ENCODE data around the gene AUTS2. TPM values are rescaled to one million over a fixed set of nuclear protein-coding genes. Genes with fewer than 3 reads are reported as not detected.
A peak's percentile ranks its signal among the peaks of the same experiment; 100 is the strongest.

Gene AUTS2
- polyA plus RNA-seq, 1 experiment: 0.54 TPM

DNA sequence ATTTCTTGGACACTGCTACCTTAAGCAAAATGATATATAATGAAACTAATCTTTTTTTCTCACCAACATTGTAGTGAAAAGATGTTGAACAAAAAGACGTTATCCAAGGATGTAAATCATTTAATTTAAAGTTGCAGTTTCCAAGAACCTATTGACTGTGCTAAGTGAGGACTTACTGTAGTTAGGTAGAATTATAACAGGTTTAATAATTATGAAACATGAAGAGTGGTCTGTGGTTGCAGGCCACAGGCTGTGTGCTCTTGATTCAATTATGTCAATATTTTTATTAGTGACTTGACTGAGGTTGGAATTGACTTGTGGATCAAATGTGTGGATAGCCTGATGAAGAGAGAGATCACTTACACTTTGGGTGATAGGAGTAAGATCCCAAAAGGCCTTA is 478.1 kb downstream of the AUTS2 start:
- Histone ChIP-seq H3K36me3 (ENCODE audit: control insufficient read depth, insufficient read depth, low read length) (no peaks in the 10 kb centered on the region), H3K4me3 (ENCODE audit: low read depth, low read length) (no peak overlapping the region), H3K27me3 (ENCODE audit: control insufficient read depth, insufficient read depth, low read length) (no peaks in the 10 kb centered on the region)
- DNase-seq (ENCODE audit: low read depth): no peak
- ChIA-PET CTCF (no interaction called here), POLR2A (no interaction called here)
- TF ChIP-seq, protein P1, sequence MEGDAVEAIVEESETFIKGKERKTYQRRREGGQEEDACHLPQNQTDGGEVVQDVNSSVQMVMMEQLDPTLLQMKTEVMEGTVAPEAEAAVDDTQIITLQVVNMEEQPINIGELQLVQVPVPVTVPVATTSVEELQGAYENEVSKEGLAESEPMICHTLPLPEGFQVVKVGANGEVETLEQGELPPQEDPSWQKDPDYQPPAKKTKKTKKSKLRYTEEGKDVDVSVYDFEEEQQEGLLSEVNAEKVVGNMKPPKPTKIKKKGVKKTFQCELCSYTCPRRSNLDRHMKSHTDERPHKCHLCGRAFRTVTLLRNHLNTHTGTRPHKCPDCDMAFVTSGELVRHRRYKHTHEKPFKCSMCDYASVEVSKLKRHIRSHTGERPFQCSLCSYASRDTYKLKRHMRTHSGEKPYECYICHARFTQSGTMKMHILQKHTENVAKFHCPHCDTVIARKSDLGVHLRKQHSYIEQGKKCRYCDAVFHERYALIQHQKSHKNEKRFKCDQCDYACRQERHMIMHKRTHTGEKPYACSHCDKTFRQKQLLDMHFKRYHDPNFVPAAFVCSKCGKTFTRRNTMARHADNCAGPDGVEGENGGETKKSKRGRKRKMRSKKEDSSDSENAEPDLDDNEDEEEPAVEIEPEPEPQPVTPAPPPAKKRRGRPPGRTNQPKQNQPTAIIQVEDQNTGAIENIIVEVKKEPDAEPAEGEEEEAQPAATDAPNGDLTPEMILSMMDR (IDR thresholded peaks at IDR 0.05; ENCODE audit: insufficient read depth, low read depth, low read length): no peak

DNA sequence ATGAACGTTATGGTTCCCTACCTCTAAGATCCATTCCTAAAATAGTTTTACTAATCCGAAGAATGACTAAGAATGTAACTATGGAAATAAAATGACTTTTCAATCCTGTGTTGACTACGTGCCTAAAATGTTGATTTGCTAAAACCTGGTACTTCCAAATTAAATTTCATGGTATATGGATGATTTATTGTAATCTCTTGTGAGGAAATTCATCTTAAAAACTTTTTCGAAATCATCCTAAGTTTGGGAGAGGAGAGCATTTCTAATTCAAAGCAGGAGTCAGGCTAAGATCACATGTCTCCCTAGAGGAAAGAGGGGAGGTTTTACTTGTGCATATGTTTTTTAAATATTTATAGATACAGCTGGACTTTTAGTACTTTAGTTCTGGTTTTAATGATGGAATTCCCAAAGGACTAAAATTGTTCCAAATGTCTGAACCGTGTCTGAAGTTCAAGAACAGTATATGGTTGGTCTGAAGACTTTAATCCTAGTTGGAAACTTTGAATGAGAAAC is 483.9 kb downstream of the AUTS2 start:
- no peaks in the 10 kb centered on the region for H3K36me3 ChIP-seq (ENCODE audit: control insufficient read depth, insufficient read depth, low read length)
- H3K27me3 ChIP-seq (ENCODE audit: control insufficient read depth, insufficient read depth, low read length): no peaks in the 10 kb centered on the region
- H3K4me3 ChIP-seq (ENCODE audit: low read depth, low read length): no peak overlapping the region
- no peak for DNase-seq (ENCODE audit: low read depth)
- ChIA-PET CTCF (no interaction called here), POLR2A (no interaction called here)
- TF ChIP-seq, protein P1 (IDR thresholded peaks at IDR 0.05; ENCODE audit: insufficient read depth, low read depth, low read length): no peak

DNA sequence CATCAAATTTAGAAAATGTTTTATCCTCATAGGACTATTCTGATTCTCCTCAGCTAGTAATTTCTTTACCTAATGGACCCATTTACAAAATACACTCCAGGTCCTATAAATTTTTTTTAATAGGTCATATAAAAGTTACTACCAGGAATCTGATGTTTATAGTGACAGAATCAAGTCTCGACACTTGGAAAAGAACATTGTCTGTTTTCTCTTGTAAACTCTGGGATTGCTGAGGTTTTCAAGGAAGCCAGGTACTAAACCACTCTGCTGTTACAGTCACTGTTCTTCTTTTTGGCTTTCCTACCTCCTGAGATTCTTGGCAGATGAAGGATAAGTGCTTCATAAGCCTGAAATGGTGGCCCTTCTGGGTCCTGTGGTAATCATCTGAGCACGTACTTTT is 493.1 kb downstream of the AUTS2 start:
- ChIA-PET POLR2A (no interaction called here), CTCF (no interaction called here)
- Histone ChIP-seq H3K4me3 (ENCODE audit: low read depth, low read length) (no peak overlapping the region), H3K36me3 (ENCODE audit: control insufficient read depth, insufficient read depth, low read length) (no peaks in the 10 kb centered on the region), H3K27me3 (ENCODE audit: control insufficient read depth, insufficient read depth, low read length) (no peaks in the 10 kb centered on the region)
- DNase-seq (ENCODE audit: low read depth): no peak
- TF ChIP-seq, protein P1 (IDR thresholded peaks at IDR 0.05; ENCODE audit: insufficient read depth, low read depth, low read length): no peak

DNA sequence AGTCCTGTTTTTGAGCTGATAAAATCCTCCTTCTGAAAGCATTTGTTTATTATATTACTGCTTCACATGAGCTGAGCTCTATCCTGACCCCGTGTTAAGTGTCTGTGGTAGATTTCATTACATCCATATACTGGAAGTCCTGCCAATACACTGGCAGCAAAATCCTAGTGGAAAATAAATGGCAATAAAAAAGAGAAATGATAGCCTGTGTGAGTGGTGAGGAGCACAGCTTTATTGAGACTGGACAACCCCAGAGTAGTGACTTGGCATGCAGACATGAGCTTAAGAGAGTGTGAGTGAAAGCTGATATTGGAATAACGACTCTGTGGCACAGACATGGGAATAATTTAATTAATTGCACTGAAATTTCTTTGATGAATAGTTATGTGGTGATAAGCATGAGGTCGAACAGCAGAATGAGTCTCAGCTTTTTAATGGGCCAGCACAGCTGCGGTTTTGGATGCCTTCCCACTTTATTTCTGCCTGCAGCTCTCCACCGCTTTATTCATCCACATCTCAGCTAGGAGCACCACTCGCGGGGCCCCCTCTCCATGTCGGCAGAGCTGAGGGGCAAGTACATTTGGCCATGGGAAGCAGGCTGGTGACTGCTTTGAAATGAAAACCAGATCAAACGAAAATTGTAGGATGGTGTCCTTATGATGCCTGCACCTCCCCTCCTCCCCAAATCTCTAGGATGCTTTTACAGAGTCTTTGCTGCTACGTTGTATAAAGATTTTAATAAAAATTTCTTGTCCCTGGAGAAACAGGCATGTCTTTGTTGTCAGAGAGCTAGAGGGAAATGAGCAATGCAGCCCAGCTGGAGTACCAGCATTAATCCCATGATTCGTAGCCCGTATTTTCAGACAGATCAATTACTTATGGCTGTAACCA is 494.3 kb downstream of the AUTS2 start:
- Histone ChIP-seq H3K27me3 (ENCODE audit: control insufficient read depth, insufficient read depth, low read length) (no peaks in the 10 kb centered on the region), H3K4me3 (ENCODE audit: low read depth, low read length) (no peak overlapping the region), H3K36me3 (ENCODE audit: control insufficient read depth, insufficient read depth, low read length) (no peaks in the 10 kb centered on the region)
- DNase-seq (ENCODE audit: low read depth): peak; percentile 1
- TF ChIP-seq, protein P1 (IDR thresholded peaks at IDR 0.05; ENCODE audit: insufficient read depth, low read depth, low read length): no peak
- ChIA-PET CTCF (no interaction called here), POLR2A (no interaction called here)

DNA sequence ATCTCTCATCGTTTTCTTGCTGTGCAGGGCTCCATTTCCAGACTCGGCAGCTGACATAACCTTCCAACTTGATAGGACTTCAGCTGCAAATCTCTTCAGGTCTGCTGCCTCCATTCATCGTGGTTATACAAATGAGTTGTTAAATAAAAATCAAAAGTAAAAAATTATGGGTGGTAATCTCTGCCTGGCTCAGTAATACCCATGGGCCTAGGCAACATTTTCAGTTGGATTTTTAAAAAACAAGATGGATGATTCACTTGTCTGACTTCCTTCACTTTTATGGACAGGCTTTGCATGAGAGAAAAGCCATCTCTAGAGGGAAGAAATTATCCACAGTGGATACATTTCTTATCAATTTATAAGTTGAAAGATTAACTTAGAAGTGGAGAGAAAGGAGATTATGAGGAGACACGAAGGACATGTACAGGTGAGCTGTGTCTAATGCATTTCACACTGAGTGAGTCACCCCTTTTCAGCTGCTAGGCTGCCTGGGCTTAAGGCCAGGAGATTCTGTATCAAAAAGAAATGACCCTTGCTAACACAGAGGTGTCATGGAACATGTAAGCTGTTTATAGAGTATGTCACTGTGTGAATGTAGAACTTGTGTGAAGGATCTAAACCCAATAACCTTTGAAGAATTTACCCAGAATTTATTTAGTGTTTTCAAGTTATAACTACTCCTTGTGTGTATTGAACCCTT is 495.1 kb downstream of the AUTS2 start:
- POLR2A ChIA-PET: no interaction called here
- Histone ChIP-seq H3K27me3 (ENCODE audit: control insufficient read depth, insufficient read depth, low read length) (no peaks in the 10 kb centered on the region), H3K4me3 (ENCODE audit: low read depth, low read length) (no peak overlapping the region), H3K36me3 (ENCODE audit: control insufficient read depth, insufficient read depth, low read length) (no peaks in the 10 kb centered on the region)
- CTCF ChIA-PET: no interaction called here
- DNase-seq (ENCODE audit: low read depth): no peak
- TF ChIP-seq, protein P1 (IDR thresholded peaks at IDR 0.05; ENCODE audit: insufficient read depth, low read depth, low read length): no peak

All from BJ (cell line).